ENCODE measurements around the gene BPI. TPM values are rescaled to one million over a fixed set of nuclear protein-coding genes. Genes with fewer than 3 reads are reported as not detected.

The BPI gene
- total RNA-seq, 1 donor, result under 0.01 TPM

DNA sequence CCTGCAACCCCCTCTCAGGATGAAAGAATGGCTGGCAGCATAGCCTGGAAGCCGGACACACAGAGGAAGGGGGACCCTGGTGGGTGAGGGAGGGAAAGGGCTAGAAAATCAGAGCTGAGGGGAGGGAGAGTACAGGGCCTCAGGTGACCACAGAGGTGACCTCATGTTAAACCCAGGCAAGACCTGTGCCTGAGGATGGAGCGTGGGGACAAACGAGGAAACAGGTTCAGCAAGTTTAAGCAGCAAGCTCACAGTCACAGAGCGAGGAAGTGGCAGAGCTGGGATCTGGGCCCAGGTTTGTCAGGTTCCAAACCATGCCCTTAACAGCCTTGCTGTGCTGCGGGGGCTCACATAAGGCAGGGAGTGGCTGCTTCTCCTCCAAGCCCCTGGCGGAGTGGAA, 4.0 kb upstream of the BPI start:
- TF ChIP-seq, protein P1, sequence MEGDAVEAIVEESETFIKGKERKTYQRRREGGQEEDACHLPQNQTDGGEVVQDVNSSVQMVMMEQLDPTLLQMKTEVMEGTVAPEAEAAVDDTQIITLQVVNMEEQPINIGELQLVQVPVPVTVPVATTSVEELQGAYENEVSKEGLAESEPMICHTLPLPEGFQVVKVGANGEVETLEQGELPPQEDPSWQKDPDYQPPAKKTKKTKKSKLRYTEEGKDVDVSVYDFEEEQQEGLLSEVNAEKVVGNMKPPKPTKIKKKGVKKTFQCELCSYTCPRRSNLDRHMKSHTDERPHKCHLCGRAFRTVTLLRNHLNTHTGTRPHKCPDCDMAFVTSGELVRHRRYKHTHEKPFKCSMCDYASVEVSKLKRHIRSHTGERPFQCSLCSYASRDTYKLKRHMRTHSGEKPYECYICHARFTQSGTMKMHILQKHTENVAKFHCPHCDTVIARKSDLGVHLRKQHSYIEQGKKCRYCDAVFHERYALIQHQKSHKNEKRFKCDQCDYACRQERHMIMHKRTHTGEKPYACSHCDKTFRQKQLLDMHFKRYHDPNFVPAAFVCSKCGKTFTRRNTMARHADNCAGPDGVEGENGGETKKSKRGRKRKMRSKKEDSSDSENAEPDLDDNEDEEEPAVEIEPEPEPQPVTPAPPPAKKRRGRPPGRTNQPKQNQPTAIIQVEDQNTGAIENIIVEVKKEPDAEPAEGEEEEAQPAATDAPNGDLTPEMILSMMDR (IDR thresholded peaks at IDR 0.05; ENCODE audit: extremely low read depth, low read depth, low read length), result no peak

GRCh38 chr20:38300438-38300837, 3.5 kb upstream of the BPI start:
- Histone ChIP-seq H3K79me2 (ENCODE audit: insufficient read depth, low read length) (no peaks in the 10 kb centered on the region), H3K36me3 (ENCODE audit: insufficient read depth, low read length) (no peaks in the 10 kb centered on the region), H3K4me1 (ENCODE audit: insufficient read depth, low read length) (peaks cover 23% of the 10 kb centered on the region), H4K20me1 (ENCODE audit: insufficient read depth, low read length) (no peaks in the 10 kb centered on the region), H2AFZ (ENCODE audit: low read length) (no peak overlapping the region), H3K9me3 (ENCODE audit: low read depth, low read length) (no peaks in the 10 kb centered on the region), H3K27me3 (ENCODE audit: insufficient read depth, low read length) (no peaks in the 10 kb centered on the region), H3K4me3 (ENCODE audit: insufficient read depth, low read length) (no peak overlapping the region), H3K27ac (ENCODE audit: low read depth, low read length) (no peak overlapping the region), H3K4me2 (ENCODE audit: insufficient read depth, low read length) (no peak overlapping the region)
- TF ChIP-seq, protein P1 (IDR thresholded peaks at IDR 0.05; ENCODE audit: extremely low read depth, low read depth, low read length), result no peak
- DNase-seq (ENCODE audit: insufficient read length, low spot score, missing footprints), result no peak

More for the DNA sequence above, 4.0 kb upstream of the BPI start:
- no peaks in the 10 kb centered on the region for H3K27me3 ChIP-seq (ENCODE audit: insufficient read depth, low read length)
- H3K79me2 ChIP-seq (ENCODE audit: insufficient read depth, low read length), result no peaks in the 10 kb centered on the region
- H3K9me3 ChIP-seq (ENCODE audit: low read depth, low read length), result no peaks in the 10 kb centered on the region
- no peak overlapping the region for H3K4me2 ChIP-seq (ENCODE audit: insufficient read depth, low read length)
- H4K20me1 ChIP-seq (ENCODE audit: insufficient read depth, low read length), result no peaks in the 10 kb centered on the region
- H3K27ac ChIP-seq (ENCODE audit: low read depth, low read length), result no peak overlapping the region
- H2AFZ ChIP-seq (ENCODE audit: low read length), result no peak overlapping the region
- H3K4me1 ChIP-seq (ENCODE audit: insufficient read depth, low read length), result peaks cover 23% of the 10 kb centered on the region
- H3K4me3 ChIP-seq (ENCODE audit: insufficient read depth, low read length), result no peak overlapping the region
- H3K36me3 ChIP-seq (ENCODE audit: insufficient read depth, low read length), result no peaks in the 10 kb centered on the region
- DNase-seq (ENCODE audit: insufficient read length, low spot score, missing footprints), result no peak

GRCh38 chr20:38301309-38301708, 2.6 kb upstream of the BPI start:
- no peak overlapping the region for H3K27ac ChIP-seq (ENCODE audit: low read depth, low read length)
- DNase-seq (ENCODE audit: insufficient read length, low spot score, missing footprints), result no peak
- TF ChIP-seq, protein P1 (IDR thresholded peaks at IDR 0.05; ENCODE audit: extremely low read depth, low read depth, low read length), result no peak

DNA sequence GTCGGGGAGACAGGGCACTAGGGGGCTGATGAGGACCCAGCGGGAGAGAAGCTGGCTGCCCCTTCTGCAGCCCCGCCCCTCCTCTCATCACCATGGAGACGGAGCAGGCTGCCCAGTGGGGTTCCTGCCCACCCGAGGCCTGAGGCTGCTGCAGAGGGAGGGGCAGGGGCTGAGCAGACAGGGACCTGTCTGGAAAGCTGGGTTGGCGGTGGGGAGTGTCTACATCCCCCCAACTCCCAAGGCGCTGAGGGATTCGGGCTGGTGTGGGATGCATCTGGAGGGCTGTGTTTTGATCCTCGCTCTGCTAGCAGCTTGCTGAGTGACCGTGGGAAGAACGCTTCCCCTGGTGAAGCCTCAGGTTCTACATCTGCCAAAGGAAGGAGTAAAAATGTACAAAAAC, 1.2 kb upstream of the BPI start:
- peaks cover 28% of the 10 kb centered on the region for H3K4me1 ChIP-seq (ENCODE audit: insufficient read depth, low read length)
- TF ChIP-seq, protein P1 (IDR thresholded peaks at IDR 0.05; ENCODE audit: extremely low read depth, low read depth, low read length), result no peak
- no peak overlapping the region for H2AFZ ChIP-seq (ENCODE audit: low read length)
- no peaks in the 10 kb centered on the region for H3K27me3 ChIP-seq (ENCODE audit: insufficient read depth, low read length)
- no peak overlapping the region for H3K4me3 ChIP-seq (ENCODE audit: insufficient read depth, low read length)
- DNase-seq (ENCODE audit: insufficient read length, low spot score, missing footprints), result no peak
- H3K36me3 ChIP-seq (ENCODE audit: insufficient read depth, low read length), result no peaks in the 10 kb centered on the region
- no peak overlapping the region for H3K27ac ChIP-seq (ENCODE audit: low read depth, low read length)
- no peaks in the 10 kb centered on the region for H3K79me2 ChIP-seq (ENCODE audit: insufficient read depth, low read length)
- no peak overlapping the region for H3K4me2 ChIP-seq (ENCODE audit: insufficient read depth, low read length)
- H3K9me3 ChIP-seq (ENCODE audit: low read depth, low read length), result no peaks in the 10 kb centered on the region
- no peaks in the 10 kb centered on the region for H4K20me1 ChIP-seq (ENCODE audit: insufficient read depth, low read length)

More at GRCh38 chr20:38301309-38301708, 2.6 kb upstream of the BPI start:
- Histone ChIP-seq H3K4me2 (ENCODE audit: insufficient read depth, low read length) (no peak overlapping the region), H3K27me3 (ENCODE audit: insufficient read depth, low read length) (no peaks in the 10 kb centered on the region), H3K4me3 (ENCODE audit: insufficient read depth, low read length) (no peak overlapping the region), H2AFZ (ENCODE audit: low read length) (no peak overlapping the region), H4K20me1 (ENCODE audit: insufficient read depth, low read length) (no peaks in the 10 kb centered on the region), H3K4me1 (ENCODE audit: insufficient read depth, low read length) (peaks cover 23% of the 10 kb centered on the region), H3K79me2 (ENCODE audit: insufficient read depth, low read length) (no peaks in the 10 kb centered on the region), H3K36me3 (ENCODE audit: insufficient read depth, low read length) (no peaks in the 10 kb centered on the region), H3K9me3 (ENCODE audit: low read depth, low read length) (no peaks in the 10 kb centered on the region)

All from osteoblast (primary cell).